ENCODE results near the gene RBMS3.

RBMS3 gene

DNA sequence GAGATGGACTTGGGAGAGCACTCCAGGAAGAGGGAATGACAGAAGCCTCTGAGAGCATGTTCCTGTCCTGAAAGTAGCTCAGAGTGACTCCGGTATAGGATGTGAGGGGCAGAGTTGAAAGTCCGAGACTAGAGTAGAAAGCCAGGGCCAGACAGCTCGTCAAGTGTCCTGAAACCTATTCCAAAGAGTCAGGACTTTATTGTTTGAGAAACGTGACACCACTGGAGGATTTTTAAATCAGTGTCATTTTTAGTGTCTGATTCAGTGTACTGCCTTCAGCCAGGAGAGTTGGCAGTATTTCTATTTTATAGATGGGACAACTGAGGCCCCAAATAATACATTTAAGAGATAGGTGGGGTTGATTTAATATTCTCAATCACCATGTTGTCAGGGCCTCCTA lies 1.6 kb upstream of the RBMS3 start:
- no peak for DNase-seq

DNA sequence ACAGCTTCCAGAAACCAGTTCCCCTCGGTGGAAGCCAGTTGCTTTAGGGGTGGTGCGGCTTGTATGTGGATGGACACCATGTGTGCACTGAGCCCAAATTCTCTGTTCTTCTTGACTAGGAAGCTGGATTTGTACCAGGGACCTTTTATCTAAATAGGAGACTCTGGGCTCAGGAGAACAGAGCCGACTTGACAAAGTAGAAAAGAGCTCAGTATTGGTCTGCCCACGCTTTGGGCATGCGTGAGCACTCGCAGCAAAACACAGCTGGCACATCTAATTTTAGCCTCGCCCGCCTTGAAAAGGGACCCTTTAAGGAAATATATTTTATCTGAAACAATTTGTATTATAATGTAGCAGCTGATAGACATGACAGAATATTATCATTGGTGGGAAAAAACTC lies 1.1 kb upstream of the RBMS3 start:
- no peak for DNase-seq

DNA sequence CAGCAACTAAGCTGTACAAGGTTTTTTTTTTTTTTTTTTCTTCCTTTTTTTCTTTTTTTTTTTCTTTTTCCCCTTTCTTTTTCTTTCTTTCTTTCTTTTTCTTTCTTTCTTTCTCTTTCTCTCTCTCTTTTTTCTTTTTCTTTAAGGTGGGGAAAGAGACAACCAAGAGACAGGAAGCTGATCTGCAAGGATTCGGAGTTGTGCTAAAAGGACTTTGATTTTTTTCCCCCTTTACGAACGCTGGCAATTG lies 148 bp downstream of the RBMS3 start:
- DNase-seq: no peak

DNA sequence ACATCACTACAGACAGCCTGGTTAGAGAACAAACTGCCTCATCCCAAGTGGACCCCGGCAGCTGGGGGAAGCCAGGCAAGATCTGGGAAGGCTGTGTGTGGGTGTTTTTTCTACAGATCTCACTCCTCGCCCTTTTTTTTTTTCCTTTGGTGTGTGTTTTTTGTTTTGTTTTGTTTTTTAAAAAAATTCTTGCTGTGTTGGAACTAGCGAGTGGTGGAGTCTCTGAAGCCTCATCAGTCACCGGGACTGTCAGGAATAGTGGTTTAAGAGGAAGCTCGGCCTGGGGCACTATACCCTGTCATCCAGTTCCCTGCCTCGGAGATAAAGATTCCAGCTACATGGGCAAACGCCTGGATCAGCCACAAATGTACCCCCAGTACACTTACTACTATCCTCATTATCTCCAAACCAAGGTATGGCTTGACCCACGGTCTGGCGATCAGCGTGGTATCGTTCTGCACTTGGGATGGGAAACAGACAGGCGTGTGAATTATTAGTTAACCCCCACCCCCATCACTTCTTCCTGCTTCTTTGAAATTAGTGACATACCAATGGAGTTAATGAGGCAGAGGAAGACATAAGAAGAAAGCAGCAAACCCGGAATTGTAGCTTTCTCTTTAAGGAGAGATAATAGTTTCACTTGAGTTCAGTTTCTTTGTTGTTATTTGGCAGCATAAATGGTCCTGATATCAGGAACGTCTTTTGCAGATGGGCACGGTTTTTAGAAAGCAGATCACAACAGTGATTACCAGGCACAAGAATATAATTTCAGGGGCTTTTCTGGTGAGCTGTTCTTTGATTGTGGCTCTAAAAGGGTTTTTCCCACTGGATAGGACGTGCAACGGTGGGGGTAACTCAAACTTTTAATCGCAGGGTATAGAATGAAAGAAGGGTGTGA lies 722 bp downstream of the RBMS3 start:
- DNase-seq: no peak

DNA sequence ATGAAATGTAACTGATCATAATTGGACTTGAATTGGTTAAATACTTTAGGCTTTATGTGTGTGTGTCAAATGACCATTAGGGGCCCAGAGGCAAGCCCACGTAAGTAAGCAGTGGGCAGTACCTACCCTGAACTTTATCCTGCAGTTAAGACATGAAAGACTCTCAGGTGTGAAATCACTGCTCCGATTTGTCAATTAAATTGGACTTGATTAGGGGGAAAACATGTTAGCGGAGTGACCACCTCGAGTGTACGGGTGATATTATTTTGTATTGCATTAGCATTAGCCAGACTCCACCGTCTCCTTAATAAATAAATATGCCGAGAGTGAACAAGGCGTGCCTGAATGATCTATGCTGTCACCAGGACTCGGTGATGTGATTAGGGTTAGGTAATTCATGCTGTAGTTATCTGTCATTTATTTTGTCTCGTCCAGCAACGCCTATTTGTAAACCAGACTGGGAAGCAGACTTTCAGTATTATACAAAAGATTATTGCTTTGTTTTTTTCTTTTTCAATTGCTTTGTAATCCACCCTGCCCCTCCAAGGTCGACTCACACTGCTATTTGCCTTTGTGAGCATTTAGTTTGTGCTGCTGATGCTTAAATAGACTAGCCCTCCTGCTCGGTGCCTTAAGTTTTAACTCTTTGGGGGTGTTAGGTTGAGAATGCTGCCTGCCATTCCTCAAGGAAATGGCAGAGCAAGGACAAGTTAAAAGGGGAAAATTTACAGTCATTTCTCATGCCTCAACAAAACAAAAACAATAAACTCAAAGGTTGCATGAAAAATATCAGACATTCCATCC lies 1.8 kb downstream of the RBMS3 start:
- DNase-seq: no peak

DNA sequence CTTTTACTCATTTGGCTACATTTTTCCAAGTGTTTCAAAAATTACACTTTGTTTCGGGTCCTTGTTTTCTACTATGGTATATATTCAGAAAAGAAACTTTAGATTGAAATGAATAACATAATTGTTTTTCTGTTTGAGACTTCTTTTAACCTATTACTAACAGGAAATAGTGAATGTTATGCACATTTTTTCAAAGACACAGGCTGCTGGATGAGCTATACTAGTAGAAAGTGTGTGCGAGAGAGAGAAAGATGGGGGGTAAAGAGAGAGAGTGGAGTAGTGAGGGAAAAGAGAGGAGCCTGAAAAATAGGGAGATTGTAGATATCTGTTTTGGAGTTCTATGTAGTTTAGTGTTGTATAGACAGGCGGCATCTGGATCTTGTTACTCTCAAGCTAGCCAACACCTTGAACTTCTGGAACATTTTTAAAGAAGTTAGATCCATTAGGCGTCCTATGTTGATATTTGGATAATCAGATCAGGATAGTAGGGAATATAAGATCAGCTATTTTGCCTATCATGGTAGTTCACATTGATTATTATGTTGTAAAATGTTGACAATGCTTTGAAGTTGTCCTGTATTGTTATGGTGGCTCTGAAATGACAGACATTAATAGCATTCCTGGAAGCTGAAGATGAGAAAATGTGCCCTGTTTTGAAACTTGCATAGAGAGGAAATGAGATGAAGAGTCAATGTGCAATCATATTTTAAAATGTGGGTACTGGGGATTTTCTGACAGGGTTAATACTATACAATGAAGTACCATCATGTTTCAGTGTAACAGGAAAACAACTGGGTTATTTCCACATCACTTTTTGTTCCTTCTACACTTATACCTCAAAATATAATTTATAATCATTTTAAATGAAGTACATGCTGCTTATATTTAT lies 2.6 kb downstream of the RBMS3 start:
- no peak for DNase-seq

DNA sequence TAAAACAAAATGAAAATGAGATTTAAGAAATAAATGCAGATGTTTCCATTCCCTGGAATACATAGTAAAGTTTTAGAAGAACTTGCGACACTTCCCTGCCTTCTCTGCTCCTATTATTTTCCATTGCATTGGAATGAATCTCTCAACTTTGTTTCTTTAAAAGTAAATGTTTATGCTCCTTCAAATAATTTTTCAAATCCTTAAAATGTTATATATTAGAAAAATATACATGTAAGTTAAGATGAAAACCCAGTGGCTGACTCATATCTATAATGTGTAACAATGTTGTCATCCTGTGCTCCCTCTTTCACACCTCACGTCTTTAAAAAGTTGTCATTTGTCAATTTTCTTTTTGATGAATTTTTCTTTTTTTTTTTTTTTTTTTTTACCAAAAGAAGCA lies 3.6 kb downstream of the RBMS3 start:
- no peak for DNase-seq

DNA sequence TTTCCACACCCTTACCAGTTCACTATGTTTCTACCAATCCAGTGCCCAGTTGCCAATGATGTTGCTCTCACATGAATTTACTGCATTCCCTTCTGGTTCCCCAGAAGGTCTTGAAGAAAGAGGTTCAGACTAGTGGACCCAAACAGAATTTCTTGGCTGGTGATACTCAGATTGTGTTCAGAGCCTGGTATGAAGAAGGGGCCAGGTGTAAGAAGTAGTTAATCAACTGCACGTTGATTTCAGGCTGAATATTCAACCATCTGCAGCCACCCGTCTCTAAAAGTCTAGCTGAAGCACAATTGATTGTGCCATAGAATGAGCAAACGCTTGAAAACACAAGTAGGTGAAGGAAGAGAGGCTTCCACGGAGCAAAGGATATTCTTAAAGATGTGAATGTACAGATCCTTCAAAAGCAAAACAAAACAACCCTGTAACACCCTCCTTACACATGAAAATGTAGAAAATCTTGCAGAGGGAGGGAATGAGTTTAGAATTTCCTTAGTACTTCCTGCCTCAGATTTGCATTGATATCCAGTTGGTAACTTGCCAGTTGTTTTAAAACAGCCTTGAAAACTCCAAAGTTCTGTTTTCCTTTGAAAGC lies 4.7 kb downstream of the RBMS3 start:
- no peak for DNase-seq

DNA sequence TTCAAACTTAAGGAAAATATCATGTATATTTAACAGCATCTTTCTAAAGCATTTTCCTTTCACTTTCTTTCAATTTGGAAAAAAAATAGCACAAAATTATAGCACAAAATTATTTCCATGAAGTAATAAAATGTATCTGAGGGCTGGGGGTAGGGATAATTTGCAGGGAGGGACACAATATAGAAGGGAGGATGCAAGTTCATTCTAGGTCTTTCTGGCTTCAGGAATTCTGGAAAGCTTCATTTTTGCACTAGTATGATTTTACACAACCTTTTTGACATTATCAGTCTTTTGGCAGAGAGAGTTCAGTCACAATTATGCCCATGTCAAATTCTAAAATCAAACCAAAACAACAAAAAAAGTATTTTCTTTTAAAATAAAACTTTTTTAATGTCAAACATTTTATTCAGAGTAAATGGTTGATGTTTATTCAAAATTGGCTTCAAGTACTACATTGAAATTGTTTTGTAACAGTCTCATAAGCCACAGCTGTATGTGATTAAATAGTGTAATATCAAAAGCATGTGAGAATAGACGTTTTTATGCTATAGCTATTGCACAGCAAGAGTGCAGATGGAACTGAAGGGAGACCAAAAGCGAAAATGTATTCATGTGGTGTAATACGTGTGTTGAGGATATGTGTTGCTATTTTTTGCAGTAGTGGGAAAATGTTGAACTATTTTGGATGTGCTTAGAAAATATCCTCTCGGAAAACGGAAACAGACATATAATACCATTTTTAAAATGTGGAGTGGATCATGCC lies 5.8 kb downstream of the RBMS3 start:
- DNase-seq: no peak

DNA sequence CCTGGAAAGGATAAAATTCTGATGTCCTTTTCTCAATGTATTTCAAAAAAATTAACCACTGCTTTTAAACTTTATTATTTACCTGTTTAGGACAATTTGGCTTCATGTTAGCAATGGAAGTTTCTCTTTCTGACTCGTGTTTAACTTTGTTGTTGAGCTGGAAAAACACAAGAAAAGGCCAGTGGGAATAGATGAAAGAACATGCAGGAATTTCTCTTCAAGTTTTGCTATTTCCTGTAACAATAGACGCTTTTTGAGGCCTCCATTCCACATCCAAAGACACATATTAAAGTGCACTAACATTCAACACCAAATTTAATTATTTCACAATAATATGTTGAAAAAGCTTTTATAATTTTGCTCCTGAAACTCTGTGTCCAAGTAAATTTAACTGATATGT lies 9.7 kb downstream of the RBMS3 start:
- DNase-seq: no peak

DNA sequence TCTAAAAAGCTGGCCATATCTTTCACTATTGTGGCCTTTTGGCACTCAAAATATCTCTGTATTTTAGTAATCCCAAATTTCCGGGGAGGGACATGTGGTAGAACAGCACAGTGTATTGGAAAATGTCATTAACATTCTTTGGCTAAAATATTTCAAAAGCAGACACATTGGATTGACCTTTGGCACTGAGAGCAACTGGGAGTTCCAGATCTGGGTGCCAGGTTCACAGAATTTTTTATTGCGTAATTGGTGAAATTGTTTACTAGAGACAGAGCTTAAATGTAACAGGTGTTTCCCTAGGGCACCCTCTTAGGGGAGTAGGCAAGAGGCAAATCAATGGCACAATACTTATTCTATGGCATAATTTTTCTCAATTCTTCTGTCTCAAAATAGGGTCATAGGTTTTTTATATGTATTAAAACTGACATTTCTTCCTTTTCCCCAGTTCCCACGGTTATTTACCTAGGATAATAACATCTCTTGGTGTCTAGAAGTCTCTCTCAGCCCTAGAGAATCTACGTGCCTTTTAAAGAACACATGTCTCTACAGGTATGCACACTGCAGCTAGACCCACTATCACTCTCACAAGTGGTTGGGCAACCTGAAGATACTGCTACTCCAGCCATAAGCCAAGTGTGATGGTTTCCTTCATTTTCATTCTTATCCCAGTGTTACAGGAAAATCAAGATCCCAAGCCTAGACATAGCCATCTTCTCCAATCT lies 10.6 kb downstream of the RBMS3 start:
- no peak for DNase-seq

DNA sequence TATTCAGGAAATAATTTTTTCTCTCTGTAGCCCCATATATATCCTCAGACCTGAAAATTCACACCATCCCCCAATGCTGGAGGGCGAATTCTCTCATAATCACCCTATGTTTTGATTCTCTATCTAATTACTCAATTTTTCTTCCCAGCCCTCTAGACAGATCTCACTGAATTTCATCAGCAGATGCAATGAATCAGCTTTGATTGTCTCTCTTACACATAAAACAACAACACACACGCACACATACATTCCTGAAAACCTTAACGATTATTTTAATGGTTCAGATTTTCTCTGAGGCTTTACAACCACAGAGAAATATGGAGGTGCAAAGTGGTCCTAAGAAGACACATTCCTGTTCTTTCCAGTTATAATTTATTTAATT lies 11.1 kb downstream of the RBMS3 start:
- DNase-seq: no peak

DNA sequence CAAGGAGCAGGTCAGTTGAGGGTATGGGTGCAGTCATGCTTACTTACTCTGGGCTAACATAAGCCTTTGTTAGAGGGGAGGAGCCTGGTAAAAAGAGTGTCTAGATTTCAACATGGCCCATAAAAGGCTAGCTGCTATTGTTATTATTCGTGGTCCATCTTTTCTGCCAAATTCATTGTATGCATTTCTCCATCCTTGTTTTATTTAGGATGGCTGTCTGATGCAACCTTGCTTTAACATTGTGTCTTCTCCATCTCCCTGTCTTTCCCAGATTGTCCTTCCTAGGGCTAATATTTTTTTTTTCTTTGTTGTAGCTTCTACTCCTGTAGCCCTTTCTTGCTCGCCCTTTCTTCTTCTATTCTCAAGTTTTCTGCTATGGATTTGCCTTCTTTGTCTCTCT lies 12.6 kb downstream of the RBMS3 start:
- no peak for DNase-seq

DNA sequence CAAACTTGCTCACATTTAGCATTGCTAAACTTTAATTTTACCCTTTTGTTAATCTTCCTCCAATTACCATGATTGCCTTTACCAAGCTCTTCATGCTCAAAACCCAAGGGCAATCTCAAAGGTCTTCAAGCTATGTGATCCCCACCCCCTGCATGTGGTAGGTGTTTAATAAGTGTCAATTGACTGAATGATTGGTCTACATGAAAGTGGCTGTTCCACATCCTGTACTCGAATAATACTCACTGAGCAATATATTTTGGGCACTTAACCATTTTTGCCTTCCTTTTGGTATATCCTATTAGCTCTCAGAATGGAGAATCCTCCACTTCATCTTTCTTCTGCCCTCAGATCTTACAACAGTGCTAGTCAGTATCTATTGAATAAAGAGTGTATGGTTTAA lies 17.1 kb downstream of the RBMS3 start:
- DNase-seq: no peak

DNA sequence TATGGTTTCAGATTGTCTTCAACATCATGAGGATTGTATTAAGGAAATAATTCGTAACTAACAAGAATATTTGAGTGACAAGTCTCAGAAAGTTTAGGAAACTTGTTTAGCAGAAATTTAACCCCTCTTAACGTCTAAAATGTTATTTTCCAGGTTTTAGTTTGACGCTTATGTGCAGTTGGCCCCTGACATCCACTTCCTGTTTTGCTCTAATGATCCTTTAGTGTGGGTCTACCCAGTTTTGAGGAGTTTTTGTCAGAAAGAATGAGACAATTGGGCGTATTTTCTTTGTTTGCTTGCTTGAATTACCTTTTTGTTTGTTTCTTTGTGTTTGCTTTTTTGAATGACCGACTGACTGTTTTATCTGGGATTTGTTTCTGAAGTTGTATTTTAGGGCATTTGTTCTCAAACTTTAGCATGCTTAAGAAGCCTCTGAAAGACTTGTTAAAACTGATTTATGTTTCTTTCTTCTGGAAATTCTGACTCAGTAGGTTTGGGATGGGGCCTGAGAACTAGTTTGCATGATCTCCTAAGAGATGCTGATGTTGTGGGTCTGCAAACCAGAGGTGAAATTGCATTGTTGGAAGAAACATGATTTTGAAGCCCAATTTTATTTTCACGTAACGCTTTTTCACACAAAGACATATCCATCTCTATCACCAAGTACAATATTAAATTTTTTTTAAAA lies 20.6 kb downstream of the RBMS3 start:
- no peak for DNase-seq

DNA sequence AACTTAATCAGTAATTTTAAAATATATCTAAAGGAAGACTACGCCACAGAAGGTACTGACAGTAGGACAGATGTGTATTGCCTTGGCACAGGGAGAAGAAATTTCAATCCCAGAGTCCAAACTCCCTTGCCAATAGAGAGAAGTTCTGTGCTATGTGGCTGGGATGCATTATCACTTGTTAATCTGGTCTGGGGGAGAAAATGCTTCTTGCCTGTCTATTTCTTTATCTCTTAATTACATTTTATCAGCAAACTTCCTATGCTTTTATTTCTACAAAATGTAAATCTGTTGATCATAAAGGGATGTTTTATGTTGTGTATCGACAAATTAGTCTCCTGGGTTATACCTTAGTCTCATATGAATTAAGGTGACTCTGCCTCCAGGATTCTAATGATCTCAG lies 21.7 kb downstream of the RBMS3 start:
- no peak for DNase-seq

DNA sequence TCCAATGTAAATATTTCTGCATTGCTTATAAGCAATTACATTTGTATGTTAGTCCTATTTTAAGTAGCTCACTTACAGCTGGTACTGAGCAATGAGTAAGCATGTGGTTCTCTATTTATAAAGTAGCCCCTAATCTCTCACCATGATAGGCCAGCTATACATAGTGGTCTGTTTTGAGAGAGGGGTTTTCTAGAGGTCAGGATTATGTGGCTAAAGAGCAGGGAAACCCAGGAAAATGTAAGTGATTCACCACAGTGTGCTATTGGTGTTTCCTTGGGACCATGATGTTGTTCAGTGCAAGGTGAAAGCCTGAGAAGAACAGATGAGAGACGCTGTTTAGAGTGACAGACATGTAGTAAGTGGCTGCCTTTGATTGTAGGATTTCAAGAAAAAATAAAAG lies 26.4 kb downstream of the RBMS3 start:
- no peak for DNase-seq

DNA sequence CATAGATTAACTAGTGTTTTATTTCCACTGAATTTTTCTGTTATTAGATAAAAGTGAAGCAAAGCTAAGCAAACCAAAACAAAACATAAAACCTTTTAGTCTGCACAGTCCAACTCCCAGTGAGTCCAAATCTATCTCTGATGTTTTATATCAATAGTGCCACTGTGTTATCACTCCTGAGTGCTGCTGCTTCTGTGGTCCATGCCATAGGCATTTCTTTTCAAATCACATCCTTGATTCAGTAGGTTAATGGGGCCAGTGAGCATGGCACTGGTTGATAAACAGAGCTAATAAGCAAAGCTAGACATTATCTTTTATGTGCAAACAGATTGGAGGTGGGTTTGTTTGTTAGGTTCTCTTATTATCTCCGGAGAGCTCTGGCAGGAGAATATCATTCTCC lies 30.0 kb downstream of the RBMS3 start:
- no peak for DNase-seq

DNA sequence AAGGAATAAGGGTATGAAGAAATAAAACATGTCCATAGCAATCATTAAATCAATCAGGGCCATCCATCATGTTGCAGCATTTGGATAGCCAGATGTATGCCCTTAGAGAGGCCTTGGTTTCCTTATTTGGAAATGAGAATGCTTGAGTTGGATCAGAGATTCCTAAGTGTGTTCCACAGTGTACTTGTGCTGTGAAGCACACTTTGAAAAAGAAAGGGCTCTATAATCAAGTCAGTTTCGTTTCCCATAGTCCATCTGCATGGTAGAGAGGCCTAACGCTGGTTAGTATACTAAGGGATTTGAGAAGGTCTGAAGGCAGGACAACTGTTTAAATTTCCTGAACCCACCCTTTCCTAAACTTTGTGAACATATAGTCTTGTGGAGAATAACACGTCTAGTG lies 30.9 kb downstream of the RBMS3 start:
- no peak for DNase-seq

DNA sequence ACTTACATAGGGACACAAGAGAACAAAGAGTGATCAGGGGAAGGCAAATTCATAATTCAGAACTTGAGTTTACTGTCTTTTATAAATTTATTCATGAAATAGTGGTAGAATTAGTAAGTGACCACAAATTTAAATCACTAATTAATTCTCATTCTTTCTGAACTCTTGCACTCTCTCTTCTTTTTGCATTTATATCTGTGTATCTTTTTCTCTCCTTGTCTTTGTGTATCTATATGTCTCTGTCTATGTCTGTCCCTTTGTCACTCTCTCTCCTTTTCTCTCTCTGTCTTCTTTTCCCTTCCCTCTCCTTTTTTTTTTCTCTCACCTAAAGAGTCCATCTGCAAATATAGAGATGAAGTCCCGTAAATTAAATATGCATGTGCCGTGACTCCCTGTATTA lies 31.5 kb downstream of the RBMS3 start:
- DNase-seq: no peak

DNA sequence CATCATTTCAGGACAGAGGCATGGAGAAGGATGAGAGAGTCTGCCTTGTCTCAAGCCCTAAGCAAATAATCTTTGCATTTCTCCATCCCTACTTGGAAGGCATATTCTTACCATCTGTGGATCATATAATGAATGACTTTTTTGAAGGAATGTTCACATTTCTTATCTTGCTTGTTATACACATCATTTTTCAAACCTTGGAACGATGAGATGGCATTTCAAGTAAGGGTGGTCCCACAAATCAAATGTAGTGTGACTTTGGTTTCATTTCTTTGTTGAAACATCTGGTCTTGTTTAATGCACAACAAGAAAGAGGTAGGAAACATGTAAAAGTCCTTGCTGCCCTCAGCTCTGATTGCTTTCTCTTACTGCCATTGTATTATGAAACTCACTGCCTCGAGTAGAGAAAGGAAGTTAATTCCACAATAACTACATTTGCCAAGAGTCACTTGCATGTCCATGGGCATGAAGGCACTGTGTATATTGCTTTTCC lies 32.1 kb downstream of the RBMS3 start:
- no peak for DNase-seq
